ENCODE measurements around the gene DOCK3.

The DOCK3 gene, protein sequence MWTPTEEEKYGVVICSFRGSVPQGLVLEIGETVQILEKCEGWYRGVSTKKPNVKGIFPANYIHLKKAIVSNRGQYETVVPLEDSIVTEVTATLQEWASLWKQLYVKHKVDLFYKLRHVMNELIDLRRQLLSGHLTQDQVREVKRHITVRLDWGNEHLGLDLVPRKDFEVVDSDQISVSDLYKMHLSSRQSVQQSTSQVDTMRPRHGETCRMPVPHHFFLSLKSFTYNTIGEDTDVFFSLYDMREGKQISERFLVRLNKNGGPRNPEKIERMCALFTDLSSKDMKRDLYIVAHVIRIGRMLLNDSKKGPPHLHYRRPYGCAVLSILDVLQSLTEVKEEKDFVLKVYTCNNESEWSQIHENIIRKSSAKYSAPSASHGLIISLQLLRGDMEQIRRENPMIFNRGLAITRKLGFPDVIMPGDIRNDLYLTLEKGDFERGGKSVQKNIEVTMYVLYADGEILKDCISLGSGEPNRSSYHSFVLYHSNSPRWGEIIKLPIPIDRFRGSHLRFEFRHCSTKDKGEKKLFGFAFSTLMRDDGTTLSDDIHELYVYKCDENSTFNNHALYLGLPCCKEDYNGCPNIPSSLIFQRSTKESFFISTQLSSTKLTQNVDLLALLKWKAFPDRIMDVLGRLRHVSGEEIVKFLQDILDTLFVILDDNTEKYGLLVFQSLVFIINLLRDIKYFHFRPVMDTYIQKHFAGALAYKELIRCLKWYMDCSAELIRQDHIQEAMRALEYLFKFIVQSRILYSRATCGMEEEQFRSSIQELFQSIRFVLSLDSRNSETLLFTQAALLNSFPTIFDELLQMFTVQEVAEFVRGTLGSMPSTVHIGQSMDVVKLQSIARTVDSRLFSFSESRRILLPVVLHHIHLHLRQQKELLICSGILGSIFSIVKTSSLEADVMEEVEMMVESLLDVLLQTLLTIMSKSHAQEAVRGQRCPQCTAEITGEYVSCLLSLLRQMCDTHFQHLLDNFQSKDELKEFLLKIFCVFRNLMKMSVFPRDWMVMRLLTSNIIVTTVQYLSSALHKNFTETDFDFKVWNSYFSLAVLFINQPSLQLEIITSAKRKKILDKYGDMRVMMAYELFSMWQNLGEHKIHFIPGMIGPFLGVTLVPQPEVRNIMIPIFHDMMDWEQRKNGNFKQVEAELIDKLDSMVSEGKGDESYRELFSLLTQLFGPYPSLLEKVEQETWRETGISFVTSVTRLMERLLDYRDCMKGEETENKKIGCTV (N-terminal part only)

GRCh38 chr3:50674349-50675178, at the start of gene DOCK3:
TSS of gene DOCK3 (plus strand) at chr3:50674927. CDS start at chr3:50675264, 337 bp downstream.
- DNase-seq (ENCODE audit: low spot score): no peak

- DNase-seq (ENCODE audit: low spot score): no peak
These were observed 49.2 kb upstream of the DOCK3 start for GRCh38 chr3:50625231-50626182.

DNA sequence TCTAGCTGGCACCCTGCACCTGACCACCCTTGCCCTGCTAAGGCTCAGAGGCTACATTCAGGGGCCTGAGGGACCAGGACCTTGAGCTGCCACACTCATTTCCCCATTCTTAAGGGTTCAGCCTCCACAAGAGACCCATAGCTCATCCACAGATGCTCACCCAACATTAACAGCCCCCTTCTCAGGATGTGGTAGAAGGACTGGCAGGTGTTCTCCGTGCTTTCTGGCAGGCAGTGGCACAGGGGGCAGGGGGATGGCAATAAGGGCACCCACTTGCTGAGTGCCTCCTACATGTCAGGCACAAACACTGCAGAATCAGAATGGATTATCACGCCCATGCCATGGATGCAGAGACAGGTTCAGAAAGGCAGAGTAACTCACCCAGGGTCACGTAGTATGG, 48.3 kb upstream of the DOCK3 start:
- no peak for DNase-seq (ENCODE audit: low spot score)

DNA sequence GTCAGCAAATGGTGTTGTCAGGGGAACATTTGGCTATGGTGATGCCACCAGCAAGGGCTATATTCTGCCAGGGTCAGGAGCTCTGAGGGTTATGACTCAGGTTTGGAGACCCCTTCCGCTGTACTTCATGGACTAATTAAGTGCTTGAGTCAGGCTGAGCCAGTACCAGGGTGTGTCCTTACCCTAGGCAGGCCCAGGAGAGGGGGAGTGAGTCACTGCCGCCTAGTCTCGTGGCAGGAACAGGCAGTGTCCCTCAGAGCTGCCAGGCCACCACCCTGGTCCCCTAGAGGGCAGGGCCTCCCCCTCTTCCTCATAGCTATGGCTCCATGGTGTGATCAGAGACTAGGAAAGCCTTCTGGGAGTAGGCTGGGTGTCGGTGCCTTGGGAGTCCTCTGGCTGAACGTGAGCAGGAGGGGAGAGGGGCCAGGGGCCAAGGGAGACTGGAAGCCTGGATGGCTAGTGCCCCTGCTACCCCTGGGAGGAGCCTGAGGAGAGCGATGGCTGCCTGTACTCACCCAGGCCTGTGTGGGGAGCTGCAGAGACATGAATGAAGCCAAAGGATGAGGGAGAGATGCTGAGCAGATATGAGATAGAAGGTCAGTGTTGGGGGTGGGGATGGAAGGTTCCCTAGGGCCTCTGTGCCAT, 47.2 kb upstream of the DOCK3 start:
- DNase-seq (ENCODE audit: low spot score): peak; percentile 87

GRCh38 chr3:50628601-50629000, 46.1 kb upstream of the DOCK3 start:
- DNase-seq (ENCODE audit: low spot score): no peak

- no peak for DNase-seq (ENCODE audit: low spot score)
These were observed 44.3 kb upstream of the DOCK3 start for GRCh38 chr3:50630394-50630793.

DNA sequence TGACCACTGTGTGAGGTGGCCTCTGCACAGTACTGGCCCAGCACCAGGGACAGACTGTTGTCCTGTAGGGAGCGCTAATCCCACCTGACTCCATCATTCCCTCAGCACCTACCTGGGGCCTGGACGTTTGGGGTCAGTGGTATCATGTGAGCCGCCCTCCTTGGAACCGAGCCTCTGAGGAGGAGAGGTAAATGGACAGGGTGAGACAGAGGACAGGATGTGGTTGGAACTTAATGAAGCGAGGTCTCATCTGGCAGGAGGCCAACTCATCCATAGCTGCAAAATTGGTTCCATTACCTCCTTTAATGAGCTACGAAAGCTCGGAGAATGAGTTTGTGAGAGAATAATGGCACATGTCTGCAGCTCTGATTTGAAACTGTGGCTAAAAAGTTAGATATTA, 43.9 kb upstream of the DOCK3 start:
- no peak for DNase-seq (ENCODE audit: low spot score)

GRCh38 chr3:50632450-50632849, 42.3 kb upstream of the DOCK3 start:
- DNase-seq (ENCODE audit: low spot score): no peak

DNA sequence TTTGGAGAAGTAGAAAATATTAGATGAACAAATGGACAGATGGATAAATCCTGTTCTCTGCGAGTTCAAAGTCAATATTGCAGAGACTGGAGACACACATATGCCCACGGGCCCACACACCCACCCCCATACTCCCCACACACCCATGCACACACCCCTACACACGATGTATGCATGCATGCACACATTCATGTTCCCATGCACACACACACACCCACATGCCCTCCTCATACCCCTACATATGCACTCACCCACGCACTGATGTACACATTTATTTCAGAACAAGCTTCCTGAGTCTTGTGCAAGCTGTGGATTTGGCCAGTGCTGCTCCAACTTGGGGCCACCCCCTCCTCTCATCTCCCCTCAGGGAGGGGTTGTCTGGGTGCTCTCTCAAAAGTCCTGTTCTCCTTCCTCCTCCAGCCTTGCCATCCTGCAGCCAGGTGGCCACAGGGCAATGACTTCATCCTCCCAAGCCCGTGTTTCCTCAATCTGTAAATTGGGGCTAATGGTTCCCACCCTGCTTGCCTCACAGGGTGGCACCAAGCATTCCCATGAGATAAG, 41.4 kb upstream of the DOCK3 start:
- DNase-seq (ENCODE audit: low spot score): no peak

GRCh38 chr3:50635066-50635465, 39.7 kb upstream of the DOCK3 start:
- DNase-seq (ENCODE audit: low spot score): no peak

DNA sequence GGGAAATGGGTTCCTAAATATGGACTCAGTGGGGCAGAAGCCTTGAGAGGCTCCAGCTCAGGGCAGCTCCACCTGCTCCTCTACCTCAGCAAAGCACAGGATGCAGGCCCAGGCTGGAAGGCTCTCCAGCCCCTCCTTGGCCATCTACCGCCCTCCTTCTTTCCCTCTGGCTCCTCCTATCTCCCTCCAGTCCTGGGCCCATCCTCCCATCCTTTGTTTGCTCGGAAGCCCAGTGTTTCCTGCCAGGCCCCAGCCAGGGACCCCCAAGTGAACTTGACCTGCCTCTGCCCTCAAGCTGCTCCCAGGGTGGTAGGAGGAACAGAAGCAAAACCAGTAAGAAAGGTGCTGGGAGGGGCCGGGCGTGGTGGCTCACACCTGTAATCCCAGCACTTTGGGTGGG, 37.7 kb upstream of the DOCK3 start:
- DNase-seq (ENCODE audit: low spot score): no peak

DNA sequence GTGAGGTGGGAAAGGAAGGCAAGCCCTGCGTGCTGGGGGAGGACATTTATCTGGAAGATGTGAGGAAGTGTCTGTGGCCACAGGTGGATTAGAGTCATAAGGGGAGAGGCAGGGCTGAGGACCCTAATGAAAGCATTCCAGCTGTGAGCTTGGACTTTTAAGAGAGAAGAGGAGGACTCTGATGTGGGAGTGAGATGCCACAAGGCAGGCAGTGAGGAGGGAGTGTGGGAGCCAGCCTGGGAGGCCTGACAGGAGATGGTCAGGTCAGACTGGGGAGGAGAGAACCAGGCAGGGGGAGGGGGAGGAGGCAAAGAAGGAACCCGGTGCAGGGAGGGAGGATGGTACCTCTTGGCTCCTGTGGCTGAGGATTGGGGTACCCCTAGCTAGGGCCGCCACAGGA, 36.8 kb upstream of the DOCK3 start:
- no peak for DNase-seq (ENCODE audit: low spot score)

GRCh38 chr3:50639055-50639494, 35.7 kb upstream of the DOCK3 start:
- peak; percentile 72 for DNase-seq (ENCODE audit: low spot score)

- no peak for DNase-seq (ENCODE audit: low spot score)
These were observed 32.3 kb upstream of the DOCK3 start for GRCh38 chr3:50642382-50642781.

- no peak for DNase-seq (ENCODE audit: low spot score)
These were observed 30.2 kb upstream of the DOCK3 start for GRCh38 chr3:50644561-50644960.

GRCh38 chr3:50645378-50645777, 29.3 kb upstream of the DOCK3 start:
- DNase-seq (ENCODE audit: low spot score): no peak

- no peak for DNase-seq (ENCODE audit: low spot score)
These were observed 26.4 kb upstream of the DOCK3 start for GRCh38 chr3:50648313-50648712.

- no peak for DNase-seq (ENCODE audit: low spot score)
These were observed 25.8 kb upstream of the DOCK3 start for GRCh38 chr3:50648944-50649343.

- no peak for DNase-seq (ENCODE audit: low spot score)
These were observed 25.2 kb upstream of the DOCK3 start for GRCh38 chr3:50649451-50649931.
